Neural crest cell (in vitro differentiated cells): ENCODE measurements around the gene GNAQ. TPM values are rescaled to one million over a fixed set of nuclear protein-coding genes. Genes with fewer than 3 reads are reported as not detected.
"Not testable (repeated sequence)": the region's sequence is repeated elsewhere in the genome, so short reads cannot be mapped to it uniquely, and the experiment has no call there.

Experiments
- DNase-seq: peaks from one replicate; pipeline ENCODE4 v3.0.0; 2021; ENCODE audit warnings: low read depth, mixed read lengths, low spot score
- H3K27ac Mint-ChIP-seq: one replicate; pipeline ENCODE4 v1.8.0; 2021; ENCODE audit warnings: mild to moderate bottlenecking, mixed read lengths; ENCODE audit not compliant: unreplicated experiment
- H3K27me3 Mint-ChIP-seq: 2 replicates; pipeline ENCODE4 v1.8.0; 2021; ENCODE audit warnings: low read depth, mild to moderate bottlenecking, mixed read lengths
- H3K36me3 Mint-ChIP-seq: 2 replicates; pipeline ENCODE4 v1.8.0; 2021; ENCODE audit warnings: low read depth, mild to moderate bottlenecking, mixed read lengths
- H3K4me1 Mint-ChIP-seq: 2 replicates; pipeline ENCODE4 v1.8.0; 2021; ENCODE audit warnings: mixed read lengths
- H3K4me3 Mint-ChIP-seq: one replicate; pipeline ENCODE4 v1.8.0; 2021; ENCODE audit warnings: mild to moderate bottlenecking, mixed read lengths
- H3K9me3 Mint-ChIP-seq: 2 replicates; pipeline ENCODE4 v1.8.0; 2021; ENCODE audit warnings: mixed read lengths
- total RNA-seq: library from RNA; stranded (reverse); gene quantifications from 2 replicates; pipeline ENCODE4 v1.2.1, GENCODE V29; 2021
- TF ChIP-seq, protein P1 (sequence below): fragments of 200-600 bp; sonication (generic); conservative IDR thresholded peaks from 2 replicates; pipeline ENCODE4 v1.5.0; 2021; ENCODE audit warnings: antibody characterized with exemption, mild to moderate bottlenecking

The GNAQ gene
- total RNA-seq, 1 donor from 2014 or later: 53.3 TPM

DNA sequence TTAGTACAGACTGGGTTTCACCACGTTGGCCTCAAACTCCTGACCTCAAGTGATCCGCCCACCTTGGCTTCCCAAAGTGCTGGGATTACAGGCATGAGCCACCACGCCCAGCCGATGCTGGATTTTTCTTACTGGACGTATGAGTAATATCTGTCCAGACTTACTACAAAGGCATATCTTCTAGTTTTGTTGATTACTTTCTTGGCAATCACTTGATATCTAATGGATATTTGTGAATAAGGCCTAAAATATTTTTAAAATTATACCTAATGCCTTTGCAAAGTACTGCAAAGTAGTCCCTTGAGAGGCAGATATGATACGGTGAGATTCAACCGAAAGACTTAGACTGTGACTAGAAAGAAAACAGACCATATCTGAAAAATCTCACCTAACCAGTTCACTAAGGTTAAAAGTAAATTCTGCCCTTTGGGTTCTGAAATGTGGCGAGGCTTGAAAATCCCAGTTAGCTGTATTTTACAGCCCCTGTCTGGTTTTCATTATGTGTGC is 152.1 kb downstream of the GNAQ start:
- TF ChIP-seq, protein P1, sequence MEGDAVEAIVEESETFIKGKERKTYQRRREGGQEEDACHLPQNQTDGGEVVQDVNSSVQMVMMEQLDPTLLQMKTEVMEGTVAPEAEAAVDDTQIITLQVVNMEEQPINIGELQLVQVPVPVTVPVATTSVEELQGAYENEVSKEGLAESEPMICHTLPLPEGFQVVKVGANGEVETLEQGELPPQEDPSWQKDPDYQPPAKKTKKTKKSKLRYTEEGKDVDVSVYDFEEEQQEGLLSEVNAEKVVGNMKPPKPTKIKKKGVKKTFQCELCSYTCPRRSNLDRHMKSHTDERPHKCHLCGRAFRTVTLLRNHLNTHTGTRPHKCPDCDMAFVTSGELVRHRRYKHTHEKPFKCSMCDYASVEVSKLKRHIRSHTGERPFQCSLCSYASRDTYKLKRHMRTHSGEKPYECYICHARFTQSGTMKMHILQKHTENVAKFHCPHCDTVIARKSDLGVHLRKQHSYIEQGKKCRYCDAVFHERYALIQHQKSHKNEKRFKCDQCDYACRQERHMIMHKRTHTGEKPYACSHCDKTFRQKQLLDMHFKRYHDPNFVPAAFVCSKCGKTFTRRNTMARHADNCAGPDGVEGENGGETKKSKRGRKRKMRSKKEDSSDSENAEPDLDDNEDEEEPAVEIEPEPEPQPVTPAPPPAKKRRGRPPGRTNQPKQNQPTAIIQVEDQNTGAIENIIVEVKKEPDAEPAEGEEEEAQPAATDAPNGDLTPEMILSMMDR: no peak
- H3K4me3 Mint-ChIP-seq: no peak overlapping the region
- H3K4me1 Mint-ChIP-seq: peaks cover 22% of the 10 kb centered on the region
- no peaks in the 10 kb centered on the region for H3K27me3 Mint-ChIP-seq
- H3K36me3 Mint-ChIP-seq: peaks cover 3% of the 10 kb centered on the region
- no peak overlapping the region for H3K27ac Mint-ChIP-seq
- H3K9me3 Mint-ChIP-seq: no peaks in the 10 kb centered on the region
- DNase-seq: no peak

GRCh38 chr9:77878793-77879192 is 152.8 kb downstream of the GNAQ start:
- H3K27ac Mint-ChIP-seq, DNase-seq, H3K27me3 Mint-ChIP-seq, H3K9me3 Mint-ChIP-seq, H3K4me3 Mint-ChIP-seq, H3K36me3 Mint-ChIP-seq: not testable (repeated sequence)
- peaks cover 18% of the 10 kb centered on the region for H3K4me1 Mint-ChIP-seq

DNA sequence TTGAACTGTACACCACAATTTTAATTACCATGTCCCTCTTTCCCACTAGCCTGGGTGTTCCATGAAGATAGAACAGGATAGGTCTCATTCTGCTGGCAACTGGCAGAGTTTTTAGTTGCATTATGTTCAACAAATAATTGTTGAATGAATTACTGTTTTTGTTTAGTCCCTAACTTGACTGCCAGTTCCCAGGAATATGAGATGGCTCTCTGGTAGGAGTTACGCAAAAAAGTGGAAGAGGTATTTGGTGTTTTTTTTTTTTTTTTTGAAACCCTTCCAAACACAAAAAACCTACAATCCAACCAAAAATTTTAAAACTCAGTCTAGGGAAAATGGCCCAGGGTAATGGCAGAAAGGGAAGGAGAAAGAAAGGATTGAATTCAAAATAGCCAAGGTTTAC is 153.6 kb downstream of the GNAQ start:
- no peak overlapping the region for H3K4me3 Mint-ChIP-seq
- no peak for DNase-seq
- no peaks in the 10 kb centered on the region for H3K9me3 Mint-ChIP-seq
- TF ChIP-seq, protein P1: no peak
- H3K27me3 Mint-ChIP-seq: no peaks in the 10 kb centered on the region
- peaks cover 3% of the 10 kb centered on the region for H3K36me3 Mint-ChIP-seq
- H3K27ac Mint-ChIP-seq: peak overlapping the region; percentile 95
- peaks cover 10% of the 10 kb centered on the region for H3K4me1 Mint-ChIP-seq

DNA sequence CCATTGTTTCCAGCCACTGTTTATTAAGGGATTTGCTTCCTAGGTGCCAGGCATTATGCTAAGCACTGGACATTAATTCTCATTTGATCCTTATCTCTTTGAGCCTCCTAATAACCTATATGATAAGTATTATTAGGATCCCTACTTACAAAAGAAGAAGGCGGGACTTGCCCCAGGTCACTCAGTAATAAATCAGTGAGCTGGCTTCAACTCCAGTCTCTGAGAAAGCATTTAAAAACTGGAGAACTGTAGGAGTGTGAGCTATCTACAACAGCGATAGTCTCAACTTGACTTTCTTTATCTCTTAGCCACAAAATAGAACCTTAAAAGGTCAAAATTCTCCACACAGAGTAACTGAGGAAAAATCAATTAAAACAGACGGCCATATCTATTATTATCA is 155.0 kb downstream of the GNAQ start:
- no peaks in the 10 kb centered on the region for H3K9me3 Mint-ChIP-seq
- no peak for DNase-seq
- no peaks in the 10 kb centered on the region for H3K27me3 Mint-ChIP-seq
- TF ChIP-seq, protein P1: no peak
- peaks cover 3% of the 10 kb centered on the region for H3K36me3 Mint-ChIP-seq
- no peak overlapping the region for H3K4me3 Mint-ChIP-seq
- H3K27ac Mint-ChIP-seq: no peak overlapping the region
- peaks cover 7% of the 10 kb centered on the region for H3K4me1 Mint-ChIP-seq

GRCh38 chr9:77876091-77876490 is 155.5 kb downstream of the GNAQ start:
- no peaks in the 10 kb centered on the region for H3K9me3 Mint-ChIP-seq
- no peaks in the 10 kb centered on the region for H3K27me3 Mint-ChIP-seq
- no peak for DNase-seq
- H3K4me1 Mint-ChIP-seq: peaks cover 7% of the 10 kb centered on the region
- no peak overlapping the region for H3K27ac Mint-ChIP-seq
- TF ChIP-seq, protein P1: no peak
- H3K36me3 Mint-ChIP-seq: peaks cover 3% of the 10 kb centered on the region
- H3K4me3 Mint-ChIP-seq: no peak overlapping the region

DNA sequence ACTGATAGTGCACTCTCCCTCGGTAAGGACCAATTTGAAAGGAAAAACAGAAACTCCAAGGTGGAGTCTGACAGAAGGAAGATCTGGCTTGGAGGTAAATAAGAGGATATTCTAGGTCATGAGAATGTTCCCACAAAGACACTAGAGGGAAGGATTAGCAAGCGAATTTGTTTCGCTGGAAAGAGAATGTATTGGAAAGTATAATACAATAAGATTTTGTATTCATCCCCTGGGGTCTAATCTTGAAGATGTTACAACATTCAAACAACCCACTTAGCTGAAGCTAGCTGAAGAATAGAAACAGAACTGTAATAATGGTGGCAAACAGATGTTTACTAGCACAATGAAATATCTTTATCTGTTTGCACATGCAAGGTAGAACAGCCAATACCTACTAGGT is 158.7 kb downstream of the GNAQ start:
- DNase-seq: no peak
- H3K27me3 Mint-ChIP-seq: no peaks in the 10 kb centered on the region
- H3K36me3 Mint-ChIP-seq: peaks cover 2% of the 10 kb centered on the region
- H3K4me1 Mint-ChIP-seq: peaks cover 7% of the 10 kb centered on the region
- H3K9me3 Mint-ChIP-seq: no peaks in the 10 kb centered on the region
- no peak overlapping the region for H3K27ac Mint-ChIP-seq
- TF ChIP-seq, protein P1: no peak
- no peak overlapping the region for H3K4me3 Mint-ChIP-seq
